Liver (tissue), 9 donors: ENCODE data around the gene B3GALT4. TPM values are rescaled to one million over a fixed set of nuclear protein-coding genes. Genes with fewer than 3 reads are reported as not detected.

Experiments
- DNase-seq: peaks from one replicate; pipeline ENCODE4 v3.0.0-alpha.2; 2017; ENCODE audit warnings: low spot score
- H3K27ac ChIP-seq, 2 donors: one replicate each; pipeline ENCODE4 v1.7.0; 2013; ENCODE audit warnings: inconsistent platforms in 2 of 2, low read length in 2 of 2, control low read depth in 1 of 2, low read depth in 1 of 2, mild to moderate bottlenecking in 1 of 2
- H3K27me3 ChIP-seq, 4 donors: one replicate each; pipeline versions ENCODE4 v1.6.1 to v1.7.0; 2013; ENCODE audit warnings: low read length in 3 of 4, inconsistent platforms in 1 of 4, mild to moderate bottlenecking in 1 of 4, moderate library complexity in 1 of 4; ENCODE audit not compliant: control insufficient read depth in 4 of 4, insufficient read depth in 4 of 4
- H3K36me3 ChIP-seq, 4 donors: one replicate each; pipeline versions ENCODE4 v1.6.1 to v1.7.0; 2013; ENCODE audit warnings: low read length in 3 of 4, mild to moderate bottlenecking in 3 of 4, low read depth in 1 of 4, moderate library complexity in 1 of 4; ENCODE audit not compliant: control insufficient read depth in 4 of 4, insufficient read depth in 3 of 4
- H3K4me1 ChIP-seq, 4 donors: one replicate each; pipeline versions ENCODE4 v1.6.1 to v1.7.0; 2013; ENCODE audit warnings: low read length in 3 of 4, mild to moderate bottlenecking in 3 of 4, moderate library complexity in 1 of 4; ENCODE audit not compliant: control insufficient read depth in 4 of 4, insufficient read depth in 4 of 4
- H3K4me3 ChIP-seq, 3 donors: one replicate each; pipeline versions ENCODE4 v1.6.1 to v1.7.0; 2013; ENCODE audit warnings: low read length in 3 of 3, control low read depth in 1 of 3, low read depth in 1 of 3, mild to moderate bottlenecking in 1 of 3
- H3K9ac ChIP-seq, 2 donors: one replicate each; pipeline ENCODE4 v1.7.0; 2013; ENCODE audit warnings: low read length in 2 of 2, mild to moderate bottlenecking in 2 of 2, moderate library complexity in 2 of 2, control low read depth in 1 of 2, low read depth in 1 of 2
- H3K9me3 ChIP-seq, 4 donors: one replicate each; pipeline versions ENCODE4 v1.6.1 to v1.7.0; 2013; ENCODE audit warnings: low read length in 3 of 4; ENCODE audit not compliant: control insufficient read depth in 4 of 4
- EGR1 ChIP-seq, 2 donors: IDR thresholded peaks; 2 replicates each; pipeline ENCODE4 v1.6.1; 2016 to 2018; ENCODE audit warnings: antibody characterized with exemption in 2 of 2, low read depth in 2 of 2
- FOXA1 ChIP-seq: IDR thresholded peaks from 2 replicates; pipeline ENCODE4 v1.6.1; 2016; ENCODE audit warnings: antibody characterized with exemption
- FOXA2 ChIP-seq: IDR thresholded peaks from 2 replicates; pipeline ENCODE4 v1.6.1; 2016; ENCODE audit warnings: antibody characterized with exemption
- GABPA ChIP-seq, 2 donors: IDR thresholded peaks in 1 of 2; conservative IDR thresholded peaks in 1 of 2; 2 replicates each; pipeline ENCODE4 v1.6.1; 2016; ENCODE audit warnings: antibody characterized with exemption in 2 of 2, mild to moderate bottlenecking in 1 of 2, moderate library complexity in 1 of 2
- HNF4A ChIP-seq, 2 donors: conservative IDR thresholded peaks; 2 replicates each; pipeline ENCODE4 v1.6.1; 2016; ENCODE audit warnings: antibody characterized with exemption in 2 of 2, mild to moderate bottlenecking in 2 of 2
- HNF4G ChIP-seq: IDR thresholded peaks from 2 replicates; pipeline ENCODE4 v1.6.1; 2016; ENCODE audit warnings: antibody characterized with exemption
- JUND ChIP-seq, 2 donors: IDR thresholded peaks; 2 replicates each; pipeline ENCODE4 v1.6.1; 2016; ENCODE audit warnings: antibody characterized with exemption in 2 of 2
- MAX ChIP-seq: IDR thresholded peaks from 2 replicates; pipeline ENCODE4 v1.6.1; 2016; ENCODE audit warnings: antibody characterized with exemption
- NR2F2 ChIP-seq: IDR thresholded peaks from 2 replicates; pipeline ENCODE4 v1.6.1; 2016; ENCODE audit warnings: antibody characterized with exemption
- REST ChIP-seq: IDR thresholded peaks from 2 replicates; pipeline ENCODE4 v1.6.1; 2016; ENCODE audit warnings: antibody characterized with exemption, mild to moderate bottlenecking
- RXRA ChIP-seq, 2 donors: IDR thresholded peaks; 2 replicates each; pipeline ENCODE4 v1.6.1; 2017 to 2018; ENCODE audit warnings: antibody characterized with exemption in 2 of 2, mild to moderate bottlenecking in 1 of 2
- SP1 ChIP-seq: IDR thresholded peaks from 2 replicates; pipeline ENCODE4 v1.6.1; 2018; ENCODE audit warnings: antibody characterized with exemption, mild to moderate bottlenecking
- TAF1 ChIP-seq: conservative IDR thresholded peaks from 2 replicates; pipeline ENCODE4 v1.6.1; 2016; ENCODE audit warnings: antibody characterized with exemption, mild to moderate bottlenecking
- YY1 ChIP-seq: IDR thresholded peaks from 2 replicates; pipeline ENCODE4 v1.6.1; 2016; ENCODE audit warnings: antibody characterized with exemption, mild to moderate bottlenecking
- ZBTB33 ChIP-seq: IDR thresholded peaks from 2 replicates; pipeline ENCODE4 v1.6.1; 2016; ENCODE audit warnings: antibody characterized with exemption
- WGBS: extraction: QIAGEN DNeasy Blood & Tissue Kit; methylation state at CpG from one replicate; pipeline ENCODE4 v1.1.7; 2013; 5-methylcytosine and 5-hydroxymethylcytosine counted together
- polyA plus RNA-seq, 2 donors: library from polyadenylated mRNA; stranded (reverse) in 1 of 2; unstranded in 1 of 2; fragments of 200-250 nt in 1 of 2; fragments of >200 nt in 1 of 2; fragmentation: Nextera tagmentation in 1 of 2; extraction: Ambion mirVana in 1 of 2; gene quantifications; one replicate each; pipeline versions ENCODE4 v1.2.1 to v1.2.3, GENCODE V29; 2013 to 2015
- total RNA-seq, 2 donors: library from RNA; depleted of rRNA; stranded (reverse); fragments of >200 nt; gene quantifications; one replicate each; pipeline ENCODE4 v1.2.3, GENCODE V29; 2014
- TF ChIP-seq, protein P1 (sequence below): fragments of 150-350 bp; IDR thresholded peaks from 2 replicates; pipeline ENCODE4 v1.5.1; 2017; ENCODE audit warnings: improper control_type of control experiment, low read depth, low read length; ENCODE audit not compliant: missing input control
- TF ChIP-seq, protein P2 (sequence below): IDR thresholded peaks from 2 replicates; pipeline ENCODE4 v1.6.1; 2016; ENCODE audit warnings: antibody characterized with exemption
- donor health status: healthy.
- donor health status: healthy.
- donor health status: healthy.
- donor health status: healthy.
- donor health status: healthy.

B3GALT4 gene
- total and polyA plus RNA-seq, 4 donors = 1.5 to 2.7 (median 1.9) TPM

DNA sequence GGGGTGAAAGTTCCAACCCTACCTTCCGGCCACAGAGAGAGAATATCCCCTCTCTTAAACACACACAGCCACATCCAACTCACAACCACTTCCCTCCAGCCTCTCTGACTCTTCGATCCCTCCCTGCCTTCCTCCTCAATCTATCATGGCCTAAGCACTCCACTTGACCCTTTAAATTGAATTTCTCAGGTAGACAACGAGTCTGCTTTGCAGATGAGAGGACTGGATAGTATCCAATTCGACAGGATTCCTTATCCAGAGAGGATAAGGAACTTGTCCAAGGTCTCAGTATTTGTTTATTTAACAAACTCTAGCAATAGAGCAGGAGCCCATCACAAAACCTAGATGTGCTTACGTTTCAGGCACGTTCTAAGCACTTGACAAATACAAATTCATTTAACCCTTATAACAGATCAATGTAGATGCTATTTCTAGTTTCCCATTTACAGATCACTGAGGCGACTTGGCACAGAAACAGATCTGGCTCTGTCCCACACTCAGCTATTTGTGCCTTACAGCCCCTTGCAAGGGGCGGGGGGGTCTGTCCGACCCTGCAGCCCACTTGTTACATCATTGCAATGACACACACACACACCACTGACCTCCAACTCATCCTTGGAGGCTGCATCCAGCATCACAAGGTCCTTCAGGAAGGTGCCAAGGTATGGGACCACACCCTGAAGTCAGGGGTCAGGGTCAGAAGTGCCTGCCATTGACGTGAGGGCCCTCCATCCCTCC lies 17.3 kb downstream of the B3GALT4 start (continued):
- TF ChIP-seq GABPA (IDR thresholded peaks at IDR 0.05 in 1 of 2, conservative IDR thresholded peaks at IDR 0.05 in 1 of 2) = no peak
- no peak for TF ChIP-seq YY1
- TF ChIP-seq ZBTB33 = no peak
- no peak for TF ChIP-seq TAF1
- no peak for TF ChIP-seq JUND (IDR thresholded peaks at IDR 0.05)

DNA sequence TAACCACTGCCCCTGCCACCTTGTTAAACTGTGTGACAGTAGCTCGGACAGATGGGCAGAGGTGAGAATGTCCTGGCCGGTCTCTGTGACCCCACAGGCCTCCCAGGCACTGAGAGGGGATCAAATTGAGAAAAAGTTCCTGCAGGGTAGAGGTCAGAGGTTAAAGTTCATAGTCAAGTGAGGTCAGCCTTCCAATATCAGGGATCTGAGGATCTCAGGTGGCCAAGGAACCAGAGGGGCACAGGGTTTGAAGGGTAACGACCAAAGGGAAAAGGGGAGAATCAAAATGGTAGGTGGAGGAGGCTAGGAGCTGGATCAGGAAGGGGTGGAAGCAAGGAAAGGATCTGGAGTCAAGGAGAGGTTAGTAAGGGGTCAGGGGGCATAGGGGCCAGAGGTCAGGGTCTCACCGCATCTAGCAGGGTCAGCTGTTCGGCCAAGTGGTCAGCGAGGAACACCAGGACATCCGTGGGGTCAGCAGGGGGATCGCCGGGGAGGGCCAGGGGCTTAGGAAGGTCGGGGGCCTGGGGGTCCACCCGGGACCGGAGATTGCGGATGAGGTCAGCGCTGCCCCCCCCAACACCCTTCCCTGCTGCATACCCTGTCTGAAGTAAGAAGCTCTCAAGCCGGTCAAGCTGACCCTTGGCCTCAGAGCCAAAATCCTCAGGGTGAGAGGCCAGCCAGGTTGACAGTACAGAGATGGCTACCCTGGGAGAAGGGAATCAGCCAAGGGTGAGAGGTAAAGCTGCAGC lies 18.9 kb downstream of the B3GALT4 start:
- peaks cover 7 to 38% (median 15%) of the 10 kb centered on the region in 4 donors for H3K36me3 ChIP-seq
- no peak for DNase-seq
- 83% methylated on average over 15 of the region's 15 CpGs for WGBS

More for the DNA sequence above, 18.9 kb downstream of the B3GALT4 start:
- Histone ChIP-seq H3K27me3 (no peaks in the 10 kb centered on the region), H3K9me3 (no peaks in the 10 kb centered on the region), H3K27ac (peak overlapping the region in 1 of 2 donors; percentile 39), H3K4me1 (peaks cover 8 to 28% (median 23%) of the 10 kb centered on the region in 4 donors), H3K4me3 (no peak overlapping the region), H3K9ac (no peak overlapping the region)
- TF ChIP-seq TAF1 = no peak
- no peak for TF ChIP-seq GABPA (IDR thresholded peaks at IDR 0.05 in 1 of 2, conservative IDR thresholded peaks at IDR 0.05 in 1 of 2)
- TF ChIP-seq FOXA2 = no peak
- peak in 1 of 2 donors; percentile 7 for TF ChIP-seq HNF4A (conservative IDR thresholded peaks at IDR 0.05)
- no peak for TF ChIP-seq ZBTB33
- TF ChIP-seq JUND (IDR thresholded peaks at IDR 0.05) = no peak
- TF ChIP-seq, protein P1, sequence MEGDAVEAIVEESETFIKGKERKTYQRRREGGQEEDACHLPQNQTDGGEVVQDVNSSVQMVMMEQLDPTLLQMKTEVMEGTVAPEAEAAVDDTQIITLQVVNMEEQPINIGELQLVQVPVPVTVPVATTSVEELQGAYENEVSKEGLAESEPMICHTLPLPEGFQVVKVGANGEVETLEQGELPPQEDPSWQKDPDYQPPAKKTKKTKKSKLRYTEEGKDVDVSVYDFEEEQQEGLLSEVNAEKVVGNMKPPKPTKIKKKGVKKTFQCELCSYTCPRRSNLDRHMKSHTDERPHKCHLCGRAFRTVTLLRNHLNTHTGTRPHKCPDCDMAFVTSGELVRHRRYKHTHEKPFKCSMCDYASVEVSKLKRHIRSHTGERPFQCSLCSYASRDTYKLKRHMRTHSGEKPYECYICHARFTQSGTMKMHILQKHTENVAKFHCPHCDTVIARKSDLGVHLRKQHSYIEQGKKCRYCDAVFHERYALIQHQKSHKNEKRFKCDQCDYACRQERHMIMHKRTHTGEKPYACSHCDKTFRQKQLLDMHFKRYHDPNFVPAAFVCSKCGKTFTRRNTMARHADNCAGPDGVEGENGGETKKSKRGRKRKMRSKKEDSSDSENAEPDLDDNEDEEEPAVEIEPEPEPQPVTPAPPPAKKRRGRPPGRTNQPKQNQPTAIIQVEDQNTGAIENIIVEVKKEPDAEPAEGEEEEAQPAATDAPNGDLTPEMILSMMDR = no peak
- no peak for TF ChIP-seq SP1
- TF ChIP-seq NR2F2 = peak; percentile 62
- TF ChIP-seq FOXA1 = no peak
- TF ChIP-seq, protein P2, sequence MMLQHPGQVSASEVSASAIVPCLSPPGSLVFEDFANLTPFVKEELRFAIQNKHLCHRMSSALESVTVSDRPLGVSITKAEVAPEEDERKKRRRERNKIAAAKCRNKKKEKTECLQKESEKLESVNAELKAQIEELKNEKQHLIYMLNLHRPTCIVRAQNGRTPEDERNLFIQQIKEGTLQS = no peak
- TF ChIP-seq HNF4G = no peak
- no peak for TF ChIP-seq YY1
- no peak for TF ChIP-seq MAX
- no peak for TF ChIP-seq REST
- TF ChIP-seq RXRA (IDR thresholded peaks at IDR 0.05) = no peak
- no peak for TF ChIP-seq EGR1 (IDR thresholded peaks at IDR 0.05; ENCODE audit: low read depth in 2 of 2)
